IMR-90 (cell line): ENCODE results near the gene TDRKH. TPM values are rescaled to one million over a fixed set of nuclear protein-coding genes. Genes with fewer than 3 reads are reported as not detected.

Experiments
- ATAC-seq: fragments of 200-7000 bp; cut with Tn5 transposase; 2 replicates; pipeline ENCODE4 v1.9.1; 2020; ENCODE audit warnings: low read depth, mild to moderate bottlenecking, moderate library complexity
- BruUV-seq: library from RNA; stranded (reverse); fragments of 400-500 nt; replicated peaks from 2 replicates; lab custom pipeline; 2021; lab: Mats Ljungman, UMichigan
- CTCF ChIA-PET: fragments of 300-600 bp; formaldehyde crosslinking; extraction: SDS; loops from one replicate; lab custom pipeline; 2021; ENCODE audit warnings: antibody characterized with exemption; lab: Yijun Ruan, JAX
- POLR2A ChIA-PET: fragments of 300-600 bp; sonication (Branson Sonifier 250); formaldehyde crosslinking; loops from one replicate; lab custom pipeline; 2022; ENCODE audit warnings: antibody characterized with exemption; ENCODE audit not compliant: unreplicated experiment; lab: Charles Lee
- DNase-seq: peaks from one replicate; pipeline ENCODE4 v3.0.0; 2013
- H2AFZ ChIP-seq: replicated peaks from 2 replicates; pipeline ENCODE3; 2013; ENCODE audit warnings: low read length, mild to moderate bottlenecking; ENCODE audit not compliant: poor library complexity
- H2AK5ac ChIP-seq: 2 replicates; pipeline ENCODE4 v1.6.1; 2013; ENCODE audit warnings: low read depth, low read length, inconsistent platforms
- H2AK9ac ChIP-seq: replicated peaks from 2 replicates; pipeline ENCODE3; 2013; ENCODE audit warnings: mild to moderate bottlenecking, low read depth, low read length, moderate library complexity; ENCODE audit not compliant: poor library complexity
- H2BK120ac ChIP-seq: 2 replicates; pipeline ENCODE4 v1.6.1; 2013; ENCODE audit warnings: low read depth, low read length, inconsistent platforms
- H2BK15ac ChIP-seq: 3 replicates; pipeline ENCODE4 v1.6.1; 2013; ENCODE audit warnings: low read depth, low read length, inconsistent platforms
- H2BK20ac ChIP-seq: 2 replicates; pipeline ENCODE4 v1.6.1; 2013; ENCODE audit warnings: low read depth, mild to moderate bottlenecking, inconsistent platforms, low read length, moderate library complexity
- H2BK5ac ChIP-seq: 2 replicates; pipeline ENCODE4 v1.6.1; 2013; ENCODE audit warnings: mild to moderate bottlenecking, low read depth, low read length, inconsistent platforms; ENCODE audit not compliant: poor library complexity, severe bottlenecking
- H3K14ac ChIP-seq: replicated peaks from 2 replicates; pipeline ENCODE4 v1.6.1; 2013; ENCODE audit warnings: low read depth, low read length, inconsistent platforms
- H3K18ac ChIP-seq: 2 replicates; pipeline ENCODE4 v1.6.1; 2013; ENCODE audit warnings: low read depth, low read length, control low read depth
- H3K23ac ChIP-seq: 2 replicates; pipeline ENCODE4 v1.6.1; 2013; ENCODE audit warnings: low read depth, low read length, inconsistent platforms
- H3K27ac ChIP-seq: 2 replicates; pipeline ENCODE4 v1.5.1; 2013; ENCODE audit warnings: mild to moderate bottlenecking, control low read depth, low read length; ENCODE audit not compliant: insufficient read depth
- H3K27me3 ChIP-seq: 2 replicates; pipeline ENCODE4 v1.6.1; 2013; ENCODE audit warnings: low read length; ENCODE audit not compliant: control insufficient read depth, insufficient read depth
- H3K36me3 ChIP-seq: 2 replicates; pipeline ENCODE4 v1.6.1; 2013; ENCODE audit warnings: low read length, mixed read lengths; ENCODE audit not compliant: control insufficient read depth, insufficient read depth
- H3K4ac ChIP-seq: 2 replicates; pipeline ENCODE4 v1.6.1; 2013; ENCODE audit warnings: low read depth, low read length, inconsistent platforms
- H3K4me1 ChIP-seq: 2 replicates; pipeline ENCODE4 v1.6.1; 2013; ENCODE audit warnings: low read length, mixed read lengths; ENCODE audit not compliant: control insufficient read depth, insufficient read depth
- H3K4me2 ChIP-seq: 2 replicates; pipeline ENCODE4 v1.6.1; 2013; ENCODE audit warnings: low read depth, mild to moderate bottlenecking, control low read depth, low read length, moderate library complexity
- H3K4me3 ChIP-seq: 2 replicates; pipeline ENCODE4 v1.5.1; 2013; ENCODE audit warnings: low read depth, mild to moderate bottlenecking, control low read depth, low read length, moderate library complexity; ENCODE audit not compliant: insufficient read depth
- H3K56ac ChIP-seq: 2 replicates; pipeline ENCODE4 v1.6.1; 2013; ENCODE audit warnings: low read length, inconsistent platforms; ENCODE audit not compliant: insufficient read depth; ENCODE audit errors: extremely low read depth
- H3K79me1 ChIP-seq, 2 experiments: 2 replicates each; pipeline ENCODE4 v1.6.1; 2013; ENCODE audit warnings: low read length in 2 of 2, inconsistent platforms in 1 of 2, low read depth in 1 of 2
- H3K9ac ChIP-seq: 2 replicates; pipeline ENCODE4 v1.6.1; 2013; ENCODE audit warnings: low read depth, low read length, control low read depth
- H3K9me1 ChIP-seq: 2 replicates; pipeline ENCODE4 v1.6.1; 2013; ENCODE audit warnings: low read length, inconsistent platforms; ENCODE audit not compliant: insufficient read depth
- H3K9me3 ChIP-seq: 2 replicates; pipeline ENCODE4 v1.6.1; 2013; ENCODE audit warnings: low read length; ENCODE audit not compliant: control insufficient read depth, insufficient read depth
- H4K20me1 ChIP-seq: 2 replicates; pipeline ENCODE4 v1.6.1; 2013; ENCODE audit warnings: low read length, inconsistent platforms; ENCODE audit not compliant: insufficient read depth
- H4K5ac ChIP-seq: 2 replicates; pipeline ENCODE4 v1.6.1; 2013; ENCODE audit warnings: mild to moderate bottlenecking, low read depth, low read length, control low read depth
- H4K8ac ChIP-seq, 2 experiments: 2 replicates each; pipeline ENCODE4 v1.6.1; 2013; ENCODE audit warnings: low read depth in 2 of 2, low read length in 2 of 2, control low read depth in 1 of 2, inconsistent platforms in 1 of 2
- H4K91ac ChIP-seq: 2 replicates; pipeline ENCODE4 v1.6.1; 2013; ENCODE audit warnings: low read depth, low read length, inconsistent platforms; ENCODE audit not compliant: insufficient read depth
- BHLHE40 ChIP-seq: fragments of 150-350 bp; IDR thresholded peaks from 2 replicates; pipeline ENCODE4 v1.6.1; 2016; ENCODE audit warnings: mild to moderate bottlenecking, low read depth, low read length
- CEBPB ChIP-seq: IDR thresholded peaks from 2 replicates; pipeline ENCODE4 v1.6.1; 2012; ENCODE audit warnings: low read depth, low read length, improper control_type of control experiment
- FOS ChIP-seq: fragments of 150-350 bp; IDR thresholded peaks from 2 replicates; pipeline ENCODE4 v1.6.1; 2016; ENCODE audit warnings: low read depth, low read length
- MAFK ChIP-seq: IDR thresholded peaks from 2 replicates; pipeline ENCODE4 v1.6.1; 2012; ENCODE audit warnings: low read depth, low read length, improper control_type of control experiment
- MAZ ChIP-seq: IDR thresholded peaks from 2 replicates; pipeline ENCODE4 v1.6.1; 2012; ENCODE audit warnings: low read depth, mild to moderate bottlenecking, low read length, improper control_type of control experiment, moderate library complexity, borderline replicate concordance
- MXI1 ChIP-seq: IDR thresholded peaks from 2 replicates; pipeline ENCODE4 v1.6.1; 2012; ENCODE audit warnings: low read depth, mild to moderate bottlenecking, low read length, moderate library complexity, borderline replicate concordance
- NFE2L2 ChIP-seq: fragments of 150-350 bp; IDR thresholded peaks from 2 replicates; pipeline ENCODE4 v1.6.1; 2016; ENCODE audit warnings: low read depth, mild to moderate bottlenecking, low read length
- POLR2A ChIP-seq: IDR thresholded peaks from 2 replicates; pipeline ENCODE4 v1.6.1; 2012; ENCODE audit warnings: mild to moderate bottlenecking, low read depth, low read length
- RAD21 ChIP-seq: IDR thresholded peaks from 2 replicates; pipeline ENCODE4 v1.6.1; 2012; ENCODE audit warnings: low read length, improper control_type of control experiment
- RCOR1 ChIP-seq: IDR thresholded peaks from 2 replicates; pipeline ENCODE4 v1.6.1; 2012; ENCODE audit warnings: mild to moderate bottlenecking, low read length, improper control_type of control experiment; ENCODE audit not compliant: insufficient replicate concordance
- RFX5 ChIP-seq: IDR thresholded peaks from 2 replicates; pipeline ENCODE4 v1.8.0; 2012; ENCODE audit warnings: low read depth, mild to moderate bottlenecking, low read length, moderate library complexity
- SMC3 ChIP-seq: fragments of 150-350 bp; IDR thresholded peaks from 2 replicates; pipeline ENCODE4 v1.6.1; 2016; ENCODE audit warnings: low read depth, mild to moderate bottlenecking, antibody characterized with exemption, low read length, moderate library complexity
- USF2 ChIP-seq: fragments of 150-350 bp; IDR thresholded peaks from 2 replicates; pipeline ENCODE4 v1.6.1; 2017; ENCODE audit warnings: mild to moderate bottlenecking, antibody characterized with exemption, low read length, low read depth
- WGBS, 2 experiments: methylation state at CpG; one replicate each; pipeline versions ENCODE4 v1.1.5 to v1.1.7; 2013; ENCODE audit warnings: missing lambda C conversion rate in 2 of 2; ENCODE audit not compliant: insufficient read length in 1 of 2; ENCODE audit errors: extremely low coverage in 2 of 2; 5-methylcytosine and 5-hydroxymethylcytosine counted together
- dilution Hi-C: fragments of 300-500 bp; cut with HindIII; formaldehyde crosslinking; loops from one replicate; pipeline ENCODE4 v1.14.3; 2018; ENCODE audit warnings: low sequenced_read_pairs; ENCODE audit not compliant: unreplicated experiment
- in situ Hi-C: fragments of 300-500 bp; cut with MboI; formaldehyde crosslinking; loops from 3 replicates; pipeline ENCODE4 v1.14.3; 2019; ENCODE audit warnings: low sequenced_read_pairs, inconsistent platforms, mixed read lengths
- intact Hi-C: fragments of 100-400 bp; cut with micrococcal nuclease; formaldehyde crosslinking; loops from 2 replicates; pipeline ENCODE4 v1.10.0; 2022
- polyA plus RNA-seq, 3 experiments: library from polyadenylated mRNA; depleted of rRNA; stranded (reverse); fragments of >200 nt; gene quantifications; 2 replicates each; pipeline ENCODE4 v1.2.3, GENCODE V29; 2012; ENCODE audit warnings: low replicate concordance in 1 of 3
- total RNA-seq: library from RNA; depleted of rRNA; stranded (reverse); fragments of >200 nt; gene quantifications from 2 replicates; pipeline ENCODE4 v1.2.3, GENCODE V29; 2012
- TF ChIP-seq, protein P1 (sequence below): conservative IDR thresholded peaks from 2 replicates; pipeline ENCODE4 v1.5.1; 2012; ENCODE audit warnings: mild to moderate bottlenecking, low read depth, low read length, improper control_type of control experiment

TDRKH gene
- total and polyA plus RNA-seq, 2 of the 4 experiments (the other 2 are of a cell fraction), result 1.2 to 2.2 TPM

DNA sequence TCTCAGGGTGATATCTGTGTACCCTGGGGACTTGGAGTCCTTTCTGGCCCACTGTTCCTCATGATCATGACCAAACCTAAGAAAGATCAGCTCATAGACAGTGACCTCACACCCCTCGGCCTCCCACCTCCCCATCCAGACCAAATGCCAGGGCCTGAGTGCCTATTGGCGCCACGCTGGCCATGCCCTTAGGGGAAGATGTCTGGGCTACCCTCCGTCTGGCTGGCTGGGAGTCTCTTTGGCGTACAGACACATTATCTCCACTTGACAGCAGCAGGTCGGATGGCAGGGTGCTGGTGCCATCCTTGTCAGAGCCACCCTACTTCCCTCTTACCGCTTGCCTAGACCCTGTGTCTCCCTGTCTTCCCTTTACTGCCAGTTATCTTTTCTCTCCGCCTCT is 32.9 kb upstream of the TDRKH start (continued):
- TF ChIP-seq, protein P1, sequence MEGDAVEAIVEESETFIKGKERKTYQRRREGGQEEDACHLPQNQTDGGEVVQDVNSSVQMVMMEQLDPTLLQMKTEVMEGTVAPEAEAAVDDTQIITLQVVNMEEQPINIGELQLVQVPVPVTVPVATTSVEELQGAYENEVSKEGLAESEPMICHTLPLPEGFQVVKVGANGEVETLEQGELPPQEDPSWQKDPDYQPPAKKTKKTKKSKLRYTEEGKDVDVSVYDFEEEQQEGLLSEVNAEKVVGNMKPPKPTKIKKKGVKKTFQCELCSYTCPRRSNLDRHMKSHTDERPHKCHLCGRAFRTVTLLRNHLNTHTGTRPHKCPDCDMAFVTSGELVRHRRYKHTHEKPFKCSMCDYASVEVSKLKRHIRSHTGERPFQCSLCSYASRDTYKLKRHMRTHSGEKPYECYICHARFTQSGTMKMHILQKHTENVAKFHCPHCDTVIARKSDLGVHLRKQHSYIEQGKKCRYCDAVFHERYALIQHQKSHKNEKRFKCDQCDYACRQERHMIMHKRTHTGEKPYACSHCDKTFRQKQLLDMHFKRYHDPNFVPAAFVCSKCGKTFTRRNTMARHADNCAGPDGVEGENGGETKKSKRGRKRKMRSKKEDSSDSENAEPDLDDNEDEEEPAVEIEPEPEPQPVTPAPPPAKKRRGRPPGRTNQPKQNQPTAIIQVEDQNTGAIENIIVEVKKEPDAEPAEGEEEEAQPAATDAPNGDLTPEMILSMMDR, result no peak
- TF ChIP-seq SMC3, result no peak

DNA sequence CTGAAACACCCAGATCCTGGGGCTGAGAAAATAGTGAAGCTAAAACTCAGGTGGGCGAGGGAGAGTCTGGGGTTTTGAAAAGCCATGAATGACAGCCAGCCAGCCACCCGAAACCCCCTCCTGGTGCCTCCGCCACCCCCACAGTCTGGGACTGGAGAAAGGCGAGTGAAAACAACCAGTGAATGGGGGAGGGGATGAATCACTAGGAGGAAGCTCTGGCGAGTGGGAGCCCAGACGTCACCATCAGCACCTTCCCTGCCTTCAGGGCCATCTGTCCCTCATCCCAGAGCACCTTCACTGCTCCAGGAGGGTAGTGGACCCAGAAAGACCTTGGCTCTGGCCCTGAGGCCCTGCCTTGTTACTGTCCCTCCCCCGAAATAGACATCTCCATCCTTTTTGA is 32.1 kb upstream of the TDRKH start:
- intact Hi-C loops (no loop called here), dilution Hi-C loops (no loop called here), in situ Hi-C loops (no loop called here)
- Histone ChIP-seq H2AK5ac (no peak overlapping the region), H3K4ac (no peak overlapping the region), H3K27me3 (peaks cover 70% of the 10 kb centered on the region), H2BK20ac (no peak overlapping the region), H2AK9ac (no peak overlapping the region), H3K18ac (no peak overlapping the region), H4K20me1 (no peaks in the 10 kb centered on the region), H2BK120ac (no peak overlapping the region), H3K9me3 (no peaks in the 10 kb centered on the region), H3K27ac (no peak overlapping the region), H3K9ac (no peak overlapping the region), H3K36me3 (no peaks in the 10 kb centered on the region), H3K9me1 (no peaks in the 10 kb centered on the region), H2AFZ (no peak overlapping the region), H2BK5ac (no peak overlapping the region), H3K23ac (no peak overlapping the region), H3K79me1 (no peaks in the 10 kb centered on the region), H4K8ac (no peak overlapping the region), H3K56ac (no peak overlapping the region), H3K14ac (no peak overlapping the region), H3K4me3 (no peak overlapping the region), H3K4me1 (no peaks in the 10 kb centered on the region), H4K91ac (no peak overlapping the region), H2BK15ac (no peak overlapping the region), H3K4me2 (no peak overlapping the region), H4K5ac (no peak overlapping the region)
- no peak for ATAC-seq
- CTCF ChIA-PET, result no interaction called here
- no TSS peak for BruUV-seq
- no CpG with 5 or more reads among the region's 7 CpGs for WGBS, 2 experiments
- POLR2A ChIA-PET, result no interaction called here
- no peak for DNase-seq
- no peak for TF ChIP-seq SMC3
- no peak for TF ChIP-seq USF2
- no peak for TF ChIP-seq RAD21
- no peak for TF ChIP-seq RFX5
- no peak for TF ChIP-seq RCOR1
- TF ChIP-seq MAFK, result no peak
- no peak for TF ChIP-seq CEBPB
- TF ChIP-seq BHLHE40, result no peak
- no peak for TF ChIP-seq MAZ
- no peak for TF ChIP-seq MXI1
- TF ChIP-seq FOS, result no peak
- TF ChIP-seq POLR2A, result no peak
- no peak for TF ChIP-seq NFE2L2
- TF ChIP-seq, protein P1, result no peak
